GM18511 (cell line): ENCODE data around the gene TCF7L2.

ENCODE experiments used
- ATAC-seq: cut with Tn5 transposase; IDR thresholded peaks from one replicate; pipeline ENCODE4 v1.9.1; 2021; ENCODE audit warnings: mild to moderate bottlenecking, moderate library complexity; ENCODE audit not compliant: unreplicated experiment

Gene TCF7L2

GRCh38 chr10:113139699-113140098 lies 189.7 kb downstream of the TCF7L2 start:
- no peak for ATAC-seq

- ATAC-seq, result no peak
Measured at GRCh38 chr10:113140143-113141011, 190.3 kb downstream of the TCF7L2 start.

- ATAC-seq, result no peak
Measured at GRCh38 chr10:113142601-113143362, 192.7 kb downstream of the TCF7L2 start.

GRCh38 chr10:113144576-113144975 lies 194.5 kb downstream of the TCF7L2 start:
- no peak for ATAC-seq

GRCh38 chr10:113148071-113148825 lies 198.2 kb downstream of the TCF7L2 start:
- ATAC-seq, result no peak

GRCh38 chr10:113148901-113149300 lies 198.9 kb downstream of the TCF7L2 start:
- no peak for ATAC-seq

- ATAC-seq, result no peak
Measured at GRCh38 chr10:113149626-113150025, 199.6 kb downstream of the TCF7L2 start.

GRCh38 chr10:113151190-113151666 lies 201.2 kb downstream of the TCF7L2 start:
- no peak for ATAC-seq

GRCh38 chr10:113153493-113154102 lies 203.6 kb downstream of the TCF7L2 start:
- no peak for ATAC-seq

GRCh38 chr10:113157441-113157840 lies 207.4 kb downstream of the TCF7L2 start:
- no peak for ATAC-seq

GRCh38 chr10:113158183-113158582 lies 208.1 kb downstream of the TCF7L2 start:
- ATAC-seq, result no peak

GRCh38 chr10:113159563-113159962 lies 209.5 kb downstream of the TCF7L2 start:
- ATAC-seq, result no peak

- ATAC-seq, result no peak
Measured at GRCh38 chr10:113160641-113161040, 210.6 kb downstream of the TCF7L2 start.

GRCh38 chr10:113161066-113161465 lies 211.0 kb downstream of the TCF7L2 start:
- ATAC-seq, result no peak

GRCh38 chr10:113162960-113163359 lies 212.9 kb downstream of the TCF7L2 start:
- no peak for ATAC-seq

GRCh38 chr10:113165673-113166072 lies 215.6 kb downstream of the TCF7L2 start:
- ATAC-seq, result no peak

GRCh38 chr10:113167702-113168101 lies 217.7 kb downstream of the TCF7L2 start:
- no peak for ATAC-seq

- ATAC-seq, result no peak
Measured at GRCh38 chr10:113168584-113168983, 218.5 kb downstream of the TCF7L2 start.

GRCh38 chr10:113169111-113169510 lies 219.1 kb downstream of the TCF7L2 start:
- ATAC-seq, result no peak

GRCh38 chr10:113169853-113170460 lies 219.9 kb downstream of the TCF7L2 start:
- peak; percentile 98 for ATAC-seq
